ENCODE data around the gene ANO5. TPM values are rescaled to one million over a fixed set of nuclear protein-coding genes. Genes with fewer than 3 reads are reported as not detected.
A peak's percentile ranks its signal among the peaks of the same experiment; 100 is the strongest.

ANO5 gene
- total RNA-seq, 4 donors from 2014 or later = 0.40 to 0.81 (median 0.62) TPM

GRCh38 chr11:22302368-22302767, 109.5 kb downstream of the ANO5 start:
- H3K36me3 ChIP-seq = no peaks in the 10 kb centered on the region
- H3K4me1 ChIP-seq = no peaks in the 10 kb centered on the region
- DNase-seq (ENCODE audit: low spot score in 2 of 2) = no peak
- no peak overlapping the region for H3K4me3 ChIP-seq
- no peak overlapping the region for H3K27ac ChIP-seq
- H3K27me3 ChIP-seq = no peaks in the 10 kb centered on the region
- H3K9me3 ChIP-seq = no peaks in the 10 kb centered on the region
- TF ChIP-seq, protein P1, sequence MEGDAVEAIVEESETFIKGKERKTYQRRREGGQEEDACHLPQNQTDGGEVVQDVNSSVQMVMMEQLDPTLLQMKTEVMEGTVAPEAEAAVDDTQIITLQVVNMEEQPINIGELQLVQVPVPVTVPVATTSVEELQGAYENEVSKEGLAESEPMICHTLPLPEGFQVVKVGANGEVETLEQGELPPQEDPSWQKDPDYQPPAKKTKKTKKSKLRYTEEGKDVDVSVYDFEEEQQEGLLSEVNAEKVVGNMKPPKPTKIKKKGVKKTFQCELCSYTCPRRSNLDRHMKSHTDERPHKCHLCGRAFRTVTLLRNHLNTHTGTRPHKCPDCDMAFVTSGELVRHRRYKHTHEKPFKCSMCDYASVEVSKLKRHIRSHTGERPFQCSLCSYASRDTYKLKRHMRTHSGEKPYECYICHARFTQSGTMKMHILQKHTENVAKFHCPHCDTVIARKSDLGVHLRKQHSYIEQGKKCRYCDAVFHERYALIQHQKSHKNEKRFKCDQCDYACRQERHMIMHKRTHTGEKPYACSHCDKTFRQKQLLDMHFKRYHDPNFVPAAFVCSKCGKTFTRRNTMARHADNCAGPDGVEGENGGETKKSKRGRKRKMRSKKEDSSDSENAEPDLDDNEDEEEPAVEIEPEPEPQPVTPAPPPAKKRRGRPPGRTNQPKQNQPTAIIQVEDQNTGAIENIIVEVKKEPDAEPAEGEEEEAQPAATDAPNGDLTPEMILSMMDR (IDR thresholded peaks at IDR 0.05) = no peak

GRCh38 chr11:22304337-22304961, 111.6 kb downstream of the ANO5 start:
- no peak for TF ChIP-seq POLR2AphosphoS5 (IDR thresholded peaks at IDR 0.05)
- TF ChIP-seq, protein P1 (IDR thresholded peaks at IDR 0.05) = peak; percentile 29 to 49
- Histone ChIP-seq H3K9me3 (no peaks in the 10 kb centered on the region), H3K27ac (no peak overlapping the region), H3K27me3 (peaks cover 3% of the 10 kb centered on the region), H3K4me1 (no peaks in the 10 kb centered on the region), H3K4me3 (no peak overlapping the region), H3K36me3 (no peaks in the 10 kb centered on the region)
- 42% methylated on average over 5 of the region's 5 CpGs for WGBS
- no peak for DNase-seq (ENCODE audit: low spot score in 2 of 2)

DNA sequence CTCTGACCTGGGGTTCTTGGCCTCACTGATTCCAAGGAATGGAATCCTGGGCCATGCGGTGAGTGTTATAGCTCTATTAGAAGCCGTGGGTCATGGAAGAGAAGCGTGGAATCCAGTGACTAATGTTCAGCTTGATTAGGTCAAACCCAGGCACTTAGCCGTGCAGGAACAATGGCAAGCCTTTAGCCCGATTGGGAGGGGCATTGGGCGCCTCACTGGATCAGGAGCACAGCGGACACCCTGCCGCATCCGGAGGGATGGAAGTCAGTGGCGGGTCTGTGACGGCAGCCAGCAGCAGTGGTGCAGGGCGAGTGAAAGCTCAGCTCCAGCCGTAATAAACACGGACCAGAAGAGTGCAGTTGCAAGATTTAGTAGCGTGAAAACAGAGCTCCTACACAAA, 124.8 kb downstream of the ANO5 start:
- no peak overlapping the region for H3K27ac ChIP-seq
- TF ChIP-seq, protein P1 (IDR thresholded peaks at IDR 0.05) = no peak
- no peak for TF ChIP-seq EP300 (IDR thresholded peaks at IDR 0.05)
- no peak for TF ChIP-seq POLR2AphosphoS5 (IDR thresholded peaks at IDR 0.05)
- no peak for TF ChIP-seq POLR2A (IDR thresholded peaks at IDR 0.05)
- no peak overlapping the region for H3K4me3 ChIP-seq
- no peaks in the 10 kb centered on the region for H3K4me1 ChIP-seq
- no peaks in the 10 kb centered on the region for H3K9me3 ChIP-seq
- DNase-seq (ENCODE audit: low spot score in 2 of 2) = no peak
- 92% methylated on average over 14 of the region's 15 CpGs for WGBS
- H3K36me3 ChIP-seq = no peaks in the 10 kb centered on the region
- no peaks in the 10 kb centered on the region for H3K27me3 ChIP-seq

GRCh38 chr11:22331771-22332170, 138.9 kb downstream of the ANO5 start:
- no peaks in the 10 kb centered on the region for H3K4me1 ChIP-seq
- WGBS = 75% methylated on average over 4 of the region's 4 CpGs
- H3K27ac ChIP-seq = no peak overlapping the region
- peaks cover 10% of the 10 kb centered on the region for H3K27me3 ChIP-seq
- no peak for DNase-seq (ENCODE audit: low spot score in 2 of 2)
- TF ChIP-seq POLR2AphosphoS5 (IDR thresholded peaks at IDR 0.05) (no peak), EP300 (IDR thresholded peaks at IDR 0.05) (no peak), POLR2A (IDR thresholded peaks at IDR 0.05) (no peak)
- TF ChIP-seq, protein P1 (IDR thresholded peaks at IDR 0.05) = no peak
- no peaks in the 10 kb centered on the region for H3K9me3 ChIP-seq
- H3K4me3 ChIP-seq = no peak overlapping the region
- no peaks in the 10 kb centered on the region for H3K36me3 ChIP-seq

Other genes starting within 250 kb of the ANO5 start
- gene SLC17A6, start 145.3 kb downstream of the ANO5 start, total RNA-seq = not detected